ENCODE data around the gene ITGA8.
A peak's percentile ranks its signal among the peaks of the same experiment; 100 is the strongest.
"Not testable (repeated sequence)": the region's sequence is repeated elsewhere in the genome, so short reads cannot be mapped to it uniquely, and the experiment has no call there.

The ITGA8 gene

GRCh38 chr10:15719899-15720634 lies at the start of gene ITGA8:
TSS of gene ITGA8 (minus strand) at chr10:15719922. CDS start at chr10:15719771, 151 bp downstream.
- peak; percentile 70 for DNase-seq (ENCODE audit: low spot score)

GRCh38 chr10:15764892-15765454 lies 45.3 kb upstream of the ITGA8 start:
- no peak for DNase-seq (ENCODE audit: low spot score)

- no peak for DNase-seq (ENCODE audit: low spot score)
Observed at GRCh38 chr10:15763006-15763405, 43.3 kb upstream of the ITGA8 start.

GRCh38 chr10:15762239-15762638 lies 42.5 kb upstream of the ITGA8 start:
- DNase-seq (ENCODE audit: low spot score), result not testable (repeated sequence)

GRCh38 chr10:15761224-15761623 lies 41.5 kb upstream of the ITGA8 start:
- not testable (repeated sequence) for DNase-seq (ENCODE audit: low spot score)

- DNase-seq (ENCODE audit: low spot score), result no peak
Observed at GRCh38 chr10:15760681-15761080, 41.0 kb upstream of the ITGA8 start.

GRCh38 chr10:15759265-15759664 lies 39.5 kb upstream of the ITGA8 start:
- no peak for DNase-seq (ENCODE audit: low spot score)

GRCh38 chr10:15758618-15759017 lies 38.9 kb upstream of the ITGA8 start:
- DNase-seq (ENCODE audit: low spot score), result no peak

GRCh38 chr10:15754937-15755336 lies 35.2 kb upstream of the ITGA8 start:
- DNase-seq (ENCODE audit: low spot score), result no peak

- DNase-seq (ENCODE audit: low spot score), result no peak
Observed at GRCh38 chr10:15751046-15751445, 31.3 kb upstream of the ITGA8 start.

- DNase-seq (ENCODE audit: low spot score), result no peak
Observed at GRCh38 chr10:15748126-15748525, 28.4 kb upstream of the ITGA8 start.

- no peak for DNase-seq (ENCODE audit: low spot score)
Observed at GRCh38 chr10:15747632-15748031, 27.9 kb upstream of the ITGA8 start.

GRCh38 chr10:15745751-15746150 lies 26.0 kb upstream of the ITGA8 start:
- no peak for DNase-seq (ENCODE audit: low spot score)

- DNase-seq (ENCODE audit: low spot score), result peak; percentile 51
Observed at GRCh38 chr10:15744217-15744865, 24.6 kb upstream of the ITGA8 start.

- DNase-seq (ENCODE audit: low spot score), result no peak
Observed at GRCh38 chr10:15743443-15743842, 23.7 kb upstream of the ITGA8 start.

GRCh38 chr10:15742836-15743235 lies 23.1 kb upstream of the ITGA8 start:
- no peak for DNase-seq (ENCODE audit: low spot score)

- DNase-seq (ENCODE audit: low spot score), result no peak
Observed at GRCh38 chr10:15742102-15742501, 22.4 kb upstream of the ITGA8 start.

GRCh38 chr10:15741581-15741980 lies 21.9 kb upstream of the ITGA8 start:
- DNase-seq (ENCODE audit: low spot score), result no peak

GRCh38 chr10:15740261-15740660 lies 20.5 kb upstream of the ITGA8 start:
- DNase-seq (ENCODE audit: low spot score), result no peak

- no peak for DNase-seq (ENCODE audit: low spot score)
Observed at GRCh38 chr10:15739254-15739970, 19.7 kb upstream of the ITGA8 start.

GRCh38 chr10:15738270-15738925 lies 18.7 kb upstream of the ITGA8 start:
- no peak for DNase-seq (ENCODE audit: low spot score)

- DNase-seq (ENCODE audit: low spot score), result no peak
Observed at GRCh38 chr10:15737656-15738055, 17.9 kb upstream of the ITGA8 start.

All from AG08396 (cell line).